Lung (tissue), 12 donors: ENCODE data around the gene FAP. TPM values are rescaled to one million over a fixed set of nuclear protein-coding genes. Genes with fewer than 3 reads are reported as not detected.

Experiments used
- ATAC-seq: fragments of 200-7000 bp; cut with Tn5 transposase; one replicate; pipeline ENCODE4 v1.9.1; 2020; ENCODE audit warnings: moderate number of reproducible peaks; ENCODE audit not compliant: insufficient read depth, low FRiP score
- DNase-seq, 3 donors: peaks; one replicate each; pipeline ENCODE4 v3.0.0-alpha.2; 2013 to 2017
- H3K27ac ChIP-seq, 2 donors: one replicate each; pipeline ENCODE4 v1.5.1; 2013; ENCODE audit warnings: mild to moderate bottlenecking in 2 of 2, moderate library complexity in 2 of 2, control low read depth in 1 of 2, inconsistent platforms in 1 of 2, low read depth in 1 of 2, low read length in 1 of 2
- H3K27me3 ChIP-seq, 3 donors: one replicate each; pipeline ENCODE4 v1.5.1; 2013; ENCODE audit warnings: low read length in 2 of 3; ENCODE audit not compliant: control insufficient read depth in 3 of 3, insufficient read depth in 3 of 3
- H3K36me3 ChIP-seq, 4 donors: one replicate each; pipeline ENCODE4 v1.5.1; 2013; ENCODE audit warnings: low read length in 4 of 4, mild to moderate bottlenecking in 1 of 4, moderate library complexity in 1 of 4; ENCODE audit not compliant: control insufficient read depth in 4 of 4, insufficient read depth in 4 of 4
- H3K4me1 ChIP-seq, 5 donors: one replicate each; pipeline ENCODE4 v1.5.1; 2013; ENCODE audit warnings: low read length in 5 of 5, mild to moderate bottlenecking in 2 of 5, moderate library complexity in 1 of 5; ENCODE audit not compliant: control insufficient read depth in 5 of 5, insufficient read depth in 5 of 5
- H3K4me3 ChIP-seq: one replicate; pipeline ENCODE4 v1.5.1; 2013; ENCODE audit warnings: mild to moderate bottlenecking, control low read depth, moderate library complexity
- H3K9ac ChIP-seq, 2 donors: one replicate each; pipeline ENCODE4 v1.5.1; 2013; ENCODE audit warnings: low read length in 2 of 2, control low read depth in 1 of 2; ENCODE audit not compliant: insufficient read depth in 1 of 2
- H3K9me3 ChIP-seq, 4 donors: one replicate each; pipeline ENCODE4 v1.5.1; 2013; ENCODE audit warnings: low read length in 3 of 4, mild to moderate bottlenecking in 1 of 4, moderate library complexity in 1 of 4; ENCODE audit not compliant: control insufficient read depth in 4 of 4, insufficient read depth in 3 of 4
- WGBS, 2 donors: extraction: QIAGEN DNeasy Blood & Tissue Kit; methylation state at CpG; one replicate each; pipeline ENCODE4 v1.1.7; 2013; 5-methylcytosine and 5-hydroxymethylcytosine counted together
- polyA plus RNA-seq, 2 donors: library from polyadenylated mRNA; stranded (reverse); fragments of 200-250 nt; gene quantifications; one replicate each; pipeline ENCODE4 v1.2.1, GENCODE V29; 2013
- total RNA-seq, 2 donors: library from RNA; depleted of rRNA in 1 of 2; stranded (reverse); fragments of >200 nt in 1 of 2; gene quantifications; one replicate each; pipeline ENCODE4 v1.2.1, GENCODE V29; 2014 to 2021
- TF ChIP-seq, protein P1 (sequence below): IDR thresholded peaks from 2 replicates; pipeline ENCODE4 v1.5.1; 2012; ENCODE audit warnings: mild to moderate bottlenecking; ENCODE audit errors: control extremely low read depth, extremely low read depth
- donor health status: control.
- donor health status: control.
- donor health status: Bipolar disorder and iron deficiency.
- donor health status: healthy.
- donor health status: DM: yes; HTN: yes; CAD: no.

Gene FAP
- total and polyA plus RNA-seq, 4 donors, result 1.8 to 24.6 (median 4.8) TPM

DNA sequence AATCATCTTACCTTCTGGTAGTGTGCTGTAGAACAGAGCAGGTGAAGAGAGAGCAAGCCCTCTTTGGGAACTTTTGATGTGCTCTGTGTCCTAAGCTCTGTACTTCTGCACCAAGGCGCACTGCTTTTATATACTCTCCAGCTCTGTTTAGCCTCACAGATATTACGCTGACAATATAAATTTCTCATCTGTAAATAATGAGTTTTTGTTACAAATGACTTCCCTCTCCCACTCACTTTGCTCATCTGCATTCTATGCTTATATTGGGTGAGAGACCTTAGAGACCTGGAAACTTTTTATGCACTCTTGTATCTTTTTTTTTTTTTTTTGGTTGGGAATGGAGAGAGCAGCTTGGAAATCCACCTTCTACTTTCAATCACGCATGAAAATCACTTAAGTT, 91.1 kb downstream of the FAP start, which contains the start of gene GCG:
TSS of gene GCG (minus strand) at position 101 of the 400 bp plus-strand sequence. CDS start 3,069 bp downstream, outside the sequence.
- 90 to 95% methylated on average over 3 of the region's 3 CpGs for WGBS, 2 donors

DNA sequence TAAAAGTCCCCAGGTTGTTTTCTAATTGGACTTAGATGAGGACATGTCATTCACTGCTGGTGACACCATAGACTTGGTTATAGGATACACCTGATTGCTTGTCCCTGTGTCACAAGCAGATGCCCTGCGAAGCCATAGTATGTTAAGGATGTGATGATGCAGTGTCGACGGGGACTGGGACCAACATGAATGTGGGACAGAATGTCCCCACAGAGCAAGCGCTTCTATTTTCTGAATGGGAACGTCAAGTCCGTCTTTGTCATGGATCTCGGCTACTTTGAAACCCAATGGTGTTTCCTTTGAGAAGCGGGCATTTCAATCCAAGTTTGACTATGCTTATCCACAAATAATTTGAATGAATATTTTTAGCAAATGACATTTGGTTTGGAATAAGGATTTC, 93.3 kb downstream of the FAP start:
- H3K36me3 ChIP-seq, result no peaks in the 10 kb centered on the region
- H3K4me1 ChIP-seq, result no peaks in the 10 kb centered on the region
- H3K9ac ChIP-seq, result no peak overlapping the region
- no peaks in the 10 kb centered on the region for H3K27me3 ChIP-seq
- no peak for DNase-seq
- no peak for ATAC-seq
- H3K4me3 ChIP-seq, result no peak overlapping the region
- H3K9me3 ChIP-seq, result no peaks in the 10 kb centered on the region
- H3K27ac ChIP-seq, result no peak overlapping the region
- TF ChIP-seq, protein P1, sequence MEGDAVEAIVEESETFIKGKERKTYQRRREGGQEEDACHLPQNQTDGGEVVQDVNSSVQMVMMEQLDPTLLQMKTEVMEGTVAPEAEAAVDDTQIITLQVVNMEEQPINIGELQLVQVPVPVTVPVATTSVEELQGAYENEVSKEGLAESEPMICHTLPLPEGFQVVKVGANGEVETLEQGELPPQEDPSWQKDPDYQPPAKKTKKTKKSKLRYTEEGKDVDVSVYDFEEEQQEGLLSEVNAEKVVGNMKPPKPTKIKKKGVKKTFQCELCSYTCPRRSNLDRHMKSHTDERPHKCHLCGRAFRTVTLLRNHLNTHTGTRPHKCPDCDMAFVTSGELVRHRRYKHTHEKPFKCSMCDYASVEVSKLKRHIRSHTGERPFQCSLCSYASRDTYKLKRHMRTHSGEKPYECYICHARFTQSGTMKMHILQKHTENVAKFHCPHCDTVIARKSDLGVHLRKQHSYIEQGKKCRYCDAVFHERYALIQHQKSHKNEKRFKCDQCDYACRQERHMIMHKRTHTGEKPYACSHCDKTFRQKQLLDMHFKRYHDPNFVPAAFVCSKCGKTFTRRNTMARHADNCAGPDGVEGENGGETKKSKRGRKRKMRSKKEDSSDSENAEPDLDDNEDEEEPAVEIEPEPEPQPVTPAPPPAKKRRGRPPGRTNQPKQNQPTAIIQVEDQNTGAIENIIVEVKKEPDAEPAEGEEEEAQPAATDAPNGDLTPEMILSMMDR, result no peak
- 91 to 95% methylated on average over 8 of the region's 8 CpGs for WGBS, 2 donors

More for the DNA sequence above, 91.1 kb downstream of the FAP start, which contains the start of gene GCG:
- H3K27me3 ChIP-seq, result no peaks in the 10 kb centered on the region
- H3K9me3 ChIP-seq, result no peaks in the 10 kb centered on the region
- H3K27ac ChIP-seq, result no peak within 1 kb of the TSS
- DNase-seq (no peak), ATAC-seq (no peak)
- H3K4me3 ChIP-seq, result no peak within 1 kb of the TSS
- TF ChIP-seq, protein P1, result no peak
- no peak within 1 kb of the TSS for H3K9ac ChIP-seq
- H3K36me3 ChIP-seq, result no peaks in the 10 kb centered on the region
- no peaks in the 10 kb centered on the region for H3K4me1 ChIP-seq

DNA sequence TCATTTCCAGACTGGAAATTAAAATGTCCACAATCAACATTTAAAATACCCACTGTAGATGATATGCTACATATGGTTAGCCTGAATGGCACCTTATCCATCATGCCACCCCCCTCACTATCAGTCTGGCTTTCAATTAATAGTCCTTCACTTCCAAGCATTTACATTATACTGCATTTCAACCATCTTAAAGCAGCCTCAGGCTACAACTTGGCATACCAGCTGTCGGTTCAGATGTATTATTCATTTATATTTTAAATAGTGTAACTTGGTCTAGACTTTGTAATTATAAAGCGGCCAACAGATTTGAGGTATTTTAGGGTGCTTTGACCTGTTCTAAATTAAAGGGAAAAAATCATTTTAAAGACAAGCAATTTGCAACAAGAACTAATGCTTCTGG, 93.8 kb downstream of the FAP start:
- Histone ChIP-seq H3K27ac (no peak overlapping the region), H3K4me1 (no peaks in the 10 kb centered on the region), H3K4me3 (no peak overlapping the region), H3K9me3 (no peaks in the 10 kb centered on the region), H3K9ac (no peak overlapping the region), H3K27me3 (no peaks in the 10 kb centered on the region), H3K36me3 (no peaks in the 10 kb centered on the region)
- TF ChIP-seq, protein P1, result no peak
- WGBS, 2 donors, result 77 to 78% methylated on average over 2 of the region's 2 CpGs
- DNase-seq (no peak), ATAC-seq (no peak)

DNA sequence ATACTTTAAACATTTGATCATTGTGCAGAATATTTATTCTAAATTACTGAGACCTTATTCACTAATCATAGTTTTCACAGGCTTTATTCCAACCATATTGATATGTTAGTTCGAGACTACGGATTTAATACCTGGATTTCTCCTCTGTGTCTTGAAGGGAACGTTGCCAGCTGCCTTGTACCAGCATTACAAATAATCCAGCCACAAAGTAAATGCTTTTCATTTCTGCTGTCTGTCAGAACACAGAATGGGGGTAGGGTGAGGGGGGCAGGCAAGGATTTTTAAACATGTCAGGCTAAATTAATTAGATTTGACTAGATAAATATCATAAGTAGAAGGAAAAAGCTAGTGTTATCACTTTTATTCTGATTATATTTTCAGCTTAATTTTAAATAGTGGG, 94.3 kb downstream of the FAP start:
- no peaks in the 10 kb centered on the region for H3K27me3 ChIP-seq
- ATAC-seq, result no peak
- DNase-seq, result no peak
- no peak overlapping the region for H3K4me3 ChIP-seq
- no peaks in the 10 kb centered on the region for H3K4me1 ChIP-seq
- H3K27ac ChIP-seq, result no peak overlapping the region
- H3K36me3 ChIP-seq, result no peaks in the 10 kb centered on the region
- H3K9me3 ChIP-seq, result no peaks in the 10 kb centered on the region
- WGBS, 2 donors, result 62 to 68% methylated on average over 3 of the region's 3 CpGs
- TF ChIP-seq, protein P1, result no peak
- no peak overlapping the region for H3K9ac ChIP-seq
